HCT116 (cell line): ENCODE results near the gene MYO1B. TPM values are rescaled to one million over a fixed set of nuclear protein-coding genes. Genes with fewer than 3 reads are reported as not detected.

Experiments used
- ATAC-seq: fragments of 200-7000 bp; cut with Tn5 transposase; 2 replicates; pipeline ENCODE4 v1.9.1; 2020; ENCODE audit warnings: mild to moderate bottlenecking, moderate library complexity
- BruUV-seq: library from RNA; stranded (reverse); fragments of 400-500 nt; replicated peaks from 2 replicates; lab custom pipeline; 2021; lab: Mats Ljungman, UMichigan
- CTCF ChIA-PET: fragments of 300-600 bp; sonication (Branson Sonifier 250); formaldehyde crosslinking; loops from one replicate; lab custom pipeline; 2021; ENCODE audit warnings: antibody characterized with exemption; lab: Charles Lee
- POLR2A ChIA-PET: fragments of 300-600, 350-600 bp; sonication (Branson Sonifier 250); formaldehyde crosslinking; loops from one replicate; lab custom pipeline; 2021; ENCODE audit warnings: antibody characterized with exemption; lab: Charles Lee
- RAD21 ChIA-PET, 2 experiments: fragments of 300-600 bp; sonication (Branson Sonifier 250); formaldehyde crosslinking; loops; one replicate each; lab custom pipeline; 2023; ENCODE audit warnings: low total read pairs in 2 of 2; ENCODE audit not compliant: uncharacterized antibody in 2 of 2, unreplicated experiment in 2 of 2, low non-redundant PET in 1 of 2; lab: Charles Lee
- DNase-seq: peaks from one replicate; pipeline ENCODE4 v3.0.0-alpha.2; 2010; ENCODE audit warnings: low read depth, low spot score
- H2AFZ ChIP-seq: fragments of 200-600 bp; shearing (Covaris generic), sonication (generic); 2 replicates; pipeline ENCODE4 v1.6.1; 2017; ENCODE audit warnings: low read depth, mixed run types, mixed read lengths, antibody characterized with exemption, low read length; ENCODE audit not compliant: poor library complexity, severe bottlenecking
- H3K27ac ChIP-seq: 2 replicates; pipeline ENCODE4 v1.5.1; 2012; ENCODE audit warnings: low read depth, low read length
- H3K27me3 ChIP-seq: fragments of 200-600 bp; sonication (generic); 2 replicates; pipeline ENCODE4 v1.6.1; 2016; ENCODE audit warnings: mixed run types, low read length, mixed read lengths; ENCODE audit not compliant: insufficient read depth
- H3K36me3 ChIP-seq, 2 experiments: fragments of 200-500 bp in 1 of 2; fragments of 200-600 bp in 1 of 2; sonication (Bioruptor generic) in 1 of 2; sonication (generic) in 1 of 2; 2 replicates each; pipeline versions ENCODE4 v1.5.1 to v1.6.1; 2014 to 2016; ENCODE audit warnings: low read length in 2 of 2, inconsistent platforms in 1 of 2, mixed read lengths in 1 of 2, mixed run types in 1 of 2; ENCODE audit not compliant: insufficient read depth in 2 of 2, control insufficient read depth in 1 of 2
- H3K4me1 ChIP-seq, 2 experiments: fragments of 200-600 bp in 1 of 2; sonication (generic) in 1 of 2; 2 replicates each; pipeline versions ENCODE4 v1.5.1 to v1.6.1; 2012 to 2017; ENCODE audit warnings: low read length in 2 of 2, inconsistent platforms in 1 of 2, mild to moderate bottlenecking in 1 of 2, mixed read lengths in 1 of 2, mixed run types in 1 of 2, moderate library complexity in 1 of 2; ENCODE audit not compliant: insufficient read depth in 2 of 2, control insufficient read depth in 1 of 2
- H3K4me2 ChIP-seq: fragments of 200-600 bp; sonication (generic); 2 replicates; pipeline ENCODE4 v1.6.1; 2017; ENCODE audit warnings: mixed run types, low read length, mixed read lengths
- H3K4me3 ChIP-seq, 2 experiments: fragments of 200-600 bp in 1 of 2; sonication (generic) in 1 of 2; replicated peaks in 1 of 2; 2 replicates each; pipeline ENCODE4 v1.5.1; 2011 to 2016; ENCODE audit warnings: low read length in 2 of 2, control low read depth in 1 of 2, low read depth in 1 of 2, mild to moderate bottlenecking in 1 of 2, mixed read lengths in 1 of 2, mixed run types in 1 of 2
- H3K79me2 ChIP-seq: fragments of 200-600 bp; sonication (generic); 2 replicates; pipeline ENCODE4 v1.6.1; 2017; ENCODE audit warnings: mild to moderate bottlenecking, mixed run types, low read length, moderate library complexity, mixed read lengths; ENCODE audit not compliant: insufficient read depth
- H3K9ac ChIP-seq: fragments of 200-600 bp; sonication (generic); 2 replicates; pipeline ENCODE4 v1.6.1; 2016; ENCODE audit warnings: low read length, mixed read lengths
- H3K9me2 ChIP-seq: fragments of 200-600 bp; sonication (generic), shearing (Covaris generic); 2 replicates; pipeline ENCODE4 v1.6.1; 2017; ENCODE audit warnings: mixed run types, mild to moderate bottlenecking, moderate library complexity; ENCODE audit not compliant: insufficient read depth
- H3K9me3 ChIP-seq, 2 experiments: fragments of 200-500 bp in 1 of 2; fragments of 200-600 bp in 1 of 2; sonication (Bioruptor generic) in 1 of 2; sonication (generic) in 1 of 2; 2 replicates each; pipeline ENCODE4 v1.6.1; 2014 to 2017; ENCODE audit warnings: low read length in 2 of 2, mixed read lengths in 2 of 2, inconsistent platforms in 1 of 2, low read depth in 1 of 2, mild to moderate bottlenecking in 1 of 2, mixed run types in 1 of 2, moderate library complexity in 1 of 2; ENCODE audit not compliant: control insufficient read depth in 1 of 2, insufficient read depth in 1 of 2
- H4K20me1 ChIP-seq: fragments of 200-600 bp; sonication (generic), shearing (Covaris generic); 2 replicates; pipeline ENCODE4 v1.6.1; 2017; ENCODE audit warnings: mixed run types, mild to moderate bottlenecking, moderate library complexity; ENCODE audit not compliant: insufficient read depth
- ATF3 ChIP-seq: IDR thresholded peaks from 2 replicates; pipeline ENCODE4 v1.6.1; 2012
- EGR1 ChIP-seq: IDR thresholded peaks from 2 replicates; pipeline ENCODE4 v1.6.1; 2012; ENCODE audit warnings: low read depth
- EZH2phosphoT487 ChIP-seq: fragments of 200-600 bp; IDR thresholded peaks from 2 replicates; pipeline ENCODE4 v1.6.1; 2018; ENCODE audit warnings: antibody characterized with exemption, borderline replicate concordance
- JUND ChIP-seq: IDR thresholded peaks from 2 replicates; pipeline ENCODE4 v1.6.1; 2012
- POLR2A ChIP-seq: IDR thresholded peaks from 2 replicates; pipeline ENCODE4 v1.7.0; 2011; ENCODE audit warnings: borderline replicate concordance; ENCODE audit not compliant: insufficient read depth, insufficient read length; ENCODE audit errors: extremely low read depth
- POLR2AphosphoS5 ChIP-seq: IDR thresholded peaks from 2 replicates; pipeline ENCODE4 v1.6.1; 2011; ENCODE audit warnings: mild to moderate bottlenecking, low read depth, low read length, moderate library complexity
- YY1 ChIP-seq: IDR thresholded peaks from 2 replicates; pipeline ENCODE4 v1.6.1; 2011; ENCODE audit warnings: low read length, low read depth, moderate library complexity, mild to moderate bottlenecking; ENCODE audit not compliant: insufficient replicate concordance; ENCODE audit errors: extremely low read depth
- intact Hi-C: fragments of 100-400 bp; cut with micrococcal nuclease; formaldehyde crosslinking; loops from 2 replicates; pipeline ENCODE4 v1.10.0; 2022
- total RNA-seq: library from RNA; stranded (reverse); gene quantifications from one replicate; pipeline ENCODE4 v1.2.1, GENCODE V29; 2021; ENCODE audit not compliant: unreplicated experiment
- TF ChIP-seq, protein P1 (sequence below): IDR thresholded peaks from 2 replicates; pipeline ENCODE4 v1.6.1; 2012; ENCODE audit warnings: low read depth
- TF ChIP-seq, protein P2 (sequence below): IDR thresholded peaks from 2 replicates; pipeline ENCODE4 v1.6.1; 2011; ENCODE audit warnings: mild to moderate bottlenecking, low read length, moderate library complexity; ENCODE audit not compliant: insufficient replicate concordance; ENCODE audit errors: extremely low read depth

MYO1B gene
- total RNA-seq, 1 experiment from 2014 or later, result 51.7 TPM

- Histone ChIP-seq H3K9ac (no peak overlapping the region), H3K4me1 (no peaks in the 10 kb centered on the region), H3K4me2 (no peak overlapping the region), H3K79me2 (no peaks in the 10 kb centered on the region), H3K27ac (no peak overlapping the region), H3K36me3 (peaks cover 5 to 18% of the 10 kb centered on the region in 2 experiments; a peak in 3 of 4 replicates), H3K4me3 (no peak overlapping the region), H3K27me3 (no peaks in the 10 kb centered on the region), H4K20me1 (no peaks in the 10 kb centered on the region), H3K9me2 (no peaks in the 10 kb centered on the region), H2AFZ (no peak overlapping the region), H3K9me3 (no peaks in the 10 kb centered on the region)
- no peak for ATAC-seq
- CTCF ChIA-PET, result no interaction called here
- POLR2A ChIA-PET, result no interaction called here
- intact Hi-C loops, result no loop called here
- no TSS peak for BruUV-seq
- TF ChIP-seq ATF3 (no peak), YY1 (no peak), POLR2AphosphoS5 (no peak), POLR2A (no peak), EGR1 (no peak), EZH2phosphoT487 (no peak), JUND (no peak)
- TF ChIP-seq, protein P1, sequence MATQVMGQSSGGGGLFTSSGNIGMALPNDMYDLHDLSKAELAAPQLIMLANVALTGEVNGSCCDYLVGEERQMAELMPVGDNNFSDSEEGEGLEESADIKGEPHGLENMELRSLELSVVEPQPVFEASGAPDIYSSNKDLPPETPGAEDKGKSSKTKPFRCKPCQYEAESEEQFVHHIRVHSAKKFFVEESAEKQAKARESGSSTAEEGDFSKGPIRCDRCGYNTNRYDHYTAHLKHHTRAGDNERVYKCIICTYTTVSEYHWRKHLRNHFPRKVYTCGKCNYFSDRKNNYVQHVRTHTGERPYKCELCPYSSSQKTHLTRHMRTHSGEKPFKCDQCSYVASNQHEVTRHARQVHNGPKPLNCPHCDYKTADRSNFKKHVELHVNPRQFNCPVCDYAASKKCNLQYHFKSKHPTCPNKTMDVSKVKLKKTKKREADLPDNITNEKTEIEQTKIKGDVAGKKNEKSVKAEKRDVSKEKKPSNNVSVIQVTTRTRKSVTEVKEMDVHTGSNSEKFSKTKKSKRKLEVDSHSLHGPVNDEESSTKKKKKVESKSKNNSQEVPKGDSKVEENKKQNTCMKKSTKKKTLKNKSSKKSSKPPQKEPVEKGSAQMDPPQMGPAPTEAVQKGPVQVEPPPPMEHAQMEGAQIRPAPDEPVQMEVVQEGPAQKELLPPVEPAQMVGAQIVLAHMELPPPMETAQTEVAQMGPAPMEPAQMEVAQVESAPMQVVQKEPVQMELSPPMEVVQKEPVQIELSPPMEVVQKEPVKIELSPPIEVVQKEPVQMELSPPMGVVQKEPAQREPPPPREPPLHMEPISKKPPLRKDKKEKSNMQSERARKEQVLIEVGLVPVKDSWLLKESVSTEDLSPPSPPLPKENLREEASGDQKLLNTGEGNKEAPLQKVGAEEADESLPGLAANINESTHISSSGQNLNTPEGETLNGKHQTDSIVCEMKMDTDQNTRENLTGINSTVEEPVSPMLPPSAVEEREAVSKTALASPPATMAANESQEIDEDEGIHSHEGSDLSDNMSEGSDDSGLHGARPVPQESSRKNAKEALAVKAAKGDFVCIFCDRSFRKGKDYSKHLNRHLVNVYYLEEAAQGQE, result no peak
- TF ChIP-seq, protein P2, sequence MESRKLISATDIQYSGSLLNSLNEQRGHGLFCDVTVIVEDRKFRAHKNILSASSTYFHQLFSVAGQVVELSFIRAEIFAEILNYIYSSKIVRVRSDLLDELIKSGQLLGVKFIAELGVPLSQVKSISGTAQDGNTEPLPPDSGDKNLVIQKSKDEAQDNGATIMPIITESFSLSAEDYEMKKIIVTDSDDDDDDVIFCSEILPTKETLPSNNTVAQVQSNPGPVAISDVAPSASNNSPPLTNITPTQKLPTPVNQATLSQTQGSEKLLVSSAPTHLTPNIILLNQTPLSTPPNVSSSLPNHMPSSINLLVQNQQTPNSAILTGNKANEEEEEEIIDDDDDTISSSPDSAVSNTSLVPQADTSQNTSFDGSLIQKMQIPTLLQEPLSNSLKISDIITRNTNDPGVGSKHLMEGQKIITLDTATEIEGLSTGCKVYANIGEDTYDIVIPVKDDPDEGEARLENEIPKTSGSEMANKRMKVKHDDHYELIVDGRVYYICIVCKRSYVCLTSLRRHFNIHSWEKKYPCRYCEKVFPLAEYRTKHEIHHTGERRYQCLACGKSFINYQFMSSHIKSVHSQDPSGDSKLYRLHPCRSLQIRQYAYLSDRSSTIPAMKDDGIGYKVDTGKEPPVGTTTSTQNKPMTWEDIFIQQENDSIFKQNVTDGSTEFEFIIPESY, result no peak
- DNase-seq, result no peak
- RAD21 ChIA-PET, result no interaction called here
Observed at GRCh38 chr2:191404568-191404991, 159.4 kb downstream of the MYO1B start.
